ENCODE data around the gene DCHS1.

Gene DCHS1

DNA sequence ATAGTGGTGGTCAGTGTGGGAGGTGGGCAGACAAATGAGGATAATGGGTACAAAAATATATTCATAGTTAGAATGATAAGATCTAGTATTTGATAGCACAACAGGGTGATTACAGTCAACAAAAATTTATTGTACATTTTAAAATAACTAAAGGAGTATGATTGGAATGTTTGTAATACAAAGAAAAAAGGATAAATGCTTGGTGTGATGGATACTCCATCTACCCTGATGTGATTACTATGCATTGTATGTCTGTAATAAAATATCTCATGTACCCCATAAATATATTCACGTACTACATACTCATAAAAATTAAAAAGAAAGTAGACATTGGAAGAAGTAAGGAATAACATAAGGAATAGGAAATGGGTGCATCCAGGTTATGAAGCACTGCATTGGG lies 67.6 kb downstream of the DCHS1 start:
- DNase-seq (ENCODE audit: low read depth, low spot score): no peak

DNA sequence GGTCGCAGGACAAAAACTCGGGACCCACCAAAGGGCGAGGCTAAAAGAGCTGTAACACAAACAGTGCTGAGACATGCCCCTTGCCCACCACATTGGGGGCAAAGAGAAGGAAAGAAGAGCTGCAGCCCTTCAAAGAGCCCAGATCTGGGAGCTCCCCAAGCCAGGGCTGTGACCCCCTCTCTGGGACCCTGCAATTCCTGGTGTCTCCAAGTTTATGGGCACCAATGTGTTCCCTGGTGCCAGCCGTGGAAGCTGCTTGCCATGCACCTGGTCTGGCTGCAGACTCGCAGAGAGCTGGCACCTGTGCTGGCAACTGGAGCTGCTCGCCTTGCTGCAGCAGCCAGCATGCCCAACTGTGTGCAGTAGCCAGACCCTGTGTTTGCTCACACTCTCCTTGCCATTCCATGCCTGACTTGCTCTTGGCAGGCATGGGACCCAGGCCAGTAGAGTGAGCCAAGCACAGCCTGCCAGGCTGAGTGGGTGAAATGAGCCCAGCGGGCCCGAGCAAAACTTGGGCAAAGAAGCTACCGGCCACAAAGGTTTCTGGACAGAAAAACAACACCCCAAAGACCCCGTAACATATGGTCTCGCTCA lies 68.2 kb downstream of the DCHS1 start:
- no peak for DNase-seq (ENCODE audit: low read depth, low spot score)

DNA sequence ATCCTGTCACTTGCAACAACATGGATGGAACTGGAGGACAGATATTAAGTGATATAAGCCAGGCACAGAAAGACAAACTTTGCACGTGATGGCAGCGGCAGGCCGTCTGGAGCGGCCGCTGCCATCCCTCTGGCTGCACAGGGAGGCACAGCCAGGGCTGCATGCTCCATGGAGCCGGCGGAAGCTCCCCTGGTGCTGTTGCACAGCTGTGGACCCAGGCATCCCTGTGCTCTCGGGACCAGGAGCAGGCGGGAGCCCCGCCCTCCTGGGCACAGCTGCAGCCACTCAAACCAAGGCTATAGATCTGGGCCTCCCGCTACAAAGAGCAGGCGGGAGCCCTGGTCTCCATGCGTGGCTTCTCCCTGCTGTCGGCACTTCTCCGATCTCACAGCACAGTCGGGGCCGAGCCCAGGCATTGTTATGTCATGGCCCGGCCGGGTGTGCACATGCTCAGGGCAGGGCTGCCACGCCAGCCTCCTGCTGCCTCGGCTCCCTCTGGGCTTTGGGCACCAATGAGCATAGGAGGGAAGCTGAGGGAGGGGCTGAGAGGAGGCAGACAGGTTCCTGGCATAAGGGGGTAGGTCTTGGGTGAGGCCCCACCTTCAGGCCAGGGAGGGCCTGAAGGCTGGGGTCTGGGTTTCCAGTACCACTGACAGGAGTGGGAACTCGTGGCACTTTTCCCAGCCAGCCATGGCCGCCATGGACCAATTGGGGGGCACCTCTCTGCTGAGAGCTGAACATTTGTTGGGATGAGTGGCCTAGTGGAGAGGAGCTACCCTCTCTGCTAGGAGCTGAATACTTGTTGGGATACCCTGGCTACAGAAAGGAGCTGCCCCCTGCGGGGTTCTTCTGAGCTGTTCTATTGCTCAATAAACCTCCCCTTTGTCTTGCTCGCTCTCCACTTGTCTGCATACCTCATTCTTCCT lies 68.9 kb downstream of the DCHS1 start:
- DNase-seq (ENCODE audit: low read depth, low spot score): no peak

DNA sequence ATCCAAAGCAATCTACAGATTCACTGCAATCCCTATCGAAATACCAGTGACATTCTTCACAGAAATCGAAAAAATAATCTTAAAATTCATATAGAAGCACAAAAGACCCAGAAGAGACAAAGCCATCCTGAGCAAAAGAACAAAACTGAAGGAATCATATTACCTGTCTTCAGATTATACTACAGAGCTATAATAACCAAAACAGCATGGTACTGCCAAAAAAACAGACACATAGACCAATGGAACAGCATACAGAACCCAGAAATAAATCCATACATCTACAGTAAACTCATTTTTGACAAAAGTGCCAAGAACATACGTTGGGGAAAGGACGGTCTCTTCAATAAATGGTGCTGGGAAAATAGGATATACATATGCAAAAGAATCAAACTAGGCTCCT lies 71.1 kb downstream of the DCHS1 start:
- DNase-seq (ENCODE audit: low read depth, low spot score): no peak

DNA sequence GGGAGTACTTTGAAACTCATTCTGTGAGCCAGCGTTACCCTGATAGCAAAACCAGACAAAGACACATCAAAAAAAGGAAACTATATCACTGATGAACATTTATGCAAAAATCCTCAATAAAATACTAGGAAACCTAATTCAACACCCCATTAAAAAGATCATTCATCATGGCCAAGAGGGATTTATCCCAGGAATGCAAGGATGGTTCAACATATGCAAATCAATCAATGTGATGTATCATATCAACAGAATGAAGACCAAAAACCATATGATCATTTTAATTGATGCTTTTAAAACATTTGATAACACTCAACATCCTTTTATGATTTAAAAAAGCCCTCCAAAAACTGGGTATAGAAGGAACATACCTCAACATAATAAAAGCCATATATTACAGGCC lies 72.0 kb downstream of the DCHS1 start:
- no peak for DNase-seq (ENCODE audit: low read depth, low spot score)

DNA sequence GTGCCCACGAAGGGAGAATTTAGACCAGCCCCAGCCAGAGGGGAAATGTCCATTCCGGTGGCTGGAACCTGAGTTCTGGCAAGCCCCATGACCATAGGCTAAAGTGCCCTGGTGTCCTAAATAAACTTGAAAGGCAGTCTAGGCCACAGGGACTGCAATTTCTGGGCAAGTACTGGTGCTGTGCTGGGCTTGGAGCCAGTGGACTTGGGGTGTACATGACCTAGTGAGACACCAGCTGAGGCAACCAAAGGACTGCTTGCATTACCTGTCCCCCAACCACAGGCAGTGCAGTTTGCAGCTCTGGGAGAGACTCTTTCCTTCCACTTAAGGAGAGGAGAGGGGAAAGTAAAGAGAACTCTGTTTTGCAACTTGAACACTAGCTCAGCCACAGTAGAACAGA lies 75.9 kb downstream of the DCHS1 start:
- DNase-seq (ENCODE audit: low read depth, low spot score): no peak

DNA sequence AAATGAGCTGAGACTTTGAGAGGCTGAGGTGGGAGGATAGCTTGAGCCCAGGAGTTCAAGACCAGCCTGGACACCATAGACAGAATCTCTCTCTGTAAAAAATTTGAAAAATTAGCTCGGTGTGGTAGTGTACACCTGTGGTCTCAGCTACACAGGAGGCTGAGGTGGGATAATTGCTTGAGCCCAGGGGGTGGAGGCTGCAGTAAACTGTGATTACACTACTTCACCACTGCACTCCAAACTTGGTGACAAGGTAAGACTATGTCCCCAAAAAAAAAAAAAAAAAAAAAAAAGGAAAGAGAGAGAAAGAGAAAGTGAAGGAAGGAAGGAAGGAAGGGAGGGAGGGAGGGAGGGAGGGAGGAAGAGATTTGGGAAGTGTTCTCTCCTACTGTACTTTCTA lies 77.5 kb downstream of the DCHS1 start:
- no peak for DNase-seq (ENCODE audit: low read depth, low spot score)

DNA sequence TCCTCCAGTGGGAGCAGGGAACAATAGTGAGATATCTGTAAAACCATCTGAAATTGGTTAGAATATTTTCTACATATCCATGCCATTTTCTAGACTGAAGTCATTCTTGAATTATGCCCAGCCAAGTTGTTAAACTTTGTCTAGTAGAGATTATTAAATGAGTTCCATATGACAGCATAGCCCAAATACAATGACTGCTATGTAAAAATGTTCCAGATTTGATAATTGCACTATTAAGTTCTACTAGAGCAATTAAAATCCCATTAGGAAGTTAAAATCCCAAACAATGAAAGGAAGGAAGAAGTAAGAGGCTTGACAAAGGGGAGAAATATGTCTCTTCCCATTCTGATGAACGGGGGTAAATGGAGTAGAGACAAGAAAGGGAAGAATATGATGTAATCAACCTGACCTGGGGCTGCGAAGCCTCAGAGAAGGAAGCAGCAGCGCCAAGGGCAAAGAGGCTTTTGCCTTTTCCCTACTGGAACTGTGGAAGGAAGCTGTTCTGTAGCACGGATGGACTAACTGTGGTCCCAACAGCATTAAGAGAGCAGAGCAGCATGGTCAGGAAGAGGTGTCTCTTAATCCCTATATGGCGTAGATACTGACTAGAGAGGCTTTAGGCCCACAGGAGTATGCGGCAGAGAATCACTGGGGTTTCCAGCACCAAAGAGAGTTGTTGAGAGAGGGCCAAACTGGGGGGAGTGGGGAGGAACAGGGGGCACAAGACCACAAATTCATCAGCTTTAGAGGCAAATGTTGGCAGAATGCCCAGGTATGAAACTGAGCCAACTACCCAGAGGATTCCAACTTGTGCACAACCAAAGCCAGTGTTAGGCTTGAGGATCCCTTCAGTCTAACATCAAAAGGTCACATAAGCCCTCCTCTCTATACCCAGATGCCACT lies 78.9 kb downstream of the DCHS1 start:
- no peak for DNase-seq (ENCODE audit: low read depth, low spot score)

DNA sequence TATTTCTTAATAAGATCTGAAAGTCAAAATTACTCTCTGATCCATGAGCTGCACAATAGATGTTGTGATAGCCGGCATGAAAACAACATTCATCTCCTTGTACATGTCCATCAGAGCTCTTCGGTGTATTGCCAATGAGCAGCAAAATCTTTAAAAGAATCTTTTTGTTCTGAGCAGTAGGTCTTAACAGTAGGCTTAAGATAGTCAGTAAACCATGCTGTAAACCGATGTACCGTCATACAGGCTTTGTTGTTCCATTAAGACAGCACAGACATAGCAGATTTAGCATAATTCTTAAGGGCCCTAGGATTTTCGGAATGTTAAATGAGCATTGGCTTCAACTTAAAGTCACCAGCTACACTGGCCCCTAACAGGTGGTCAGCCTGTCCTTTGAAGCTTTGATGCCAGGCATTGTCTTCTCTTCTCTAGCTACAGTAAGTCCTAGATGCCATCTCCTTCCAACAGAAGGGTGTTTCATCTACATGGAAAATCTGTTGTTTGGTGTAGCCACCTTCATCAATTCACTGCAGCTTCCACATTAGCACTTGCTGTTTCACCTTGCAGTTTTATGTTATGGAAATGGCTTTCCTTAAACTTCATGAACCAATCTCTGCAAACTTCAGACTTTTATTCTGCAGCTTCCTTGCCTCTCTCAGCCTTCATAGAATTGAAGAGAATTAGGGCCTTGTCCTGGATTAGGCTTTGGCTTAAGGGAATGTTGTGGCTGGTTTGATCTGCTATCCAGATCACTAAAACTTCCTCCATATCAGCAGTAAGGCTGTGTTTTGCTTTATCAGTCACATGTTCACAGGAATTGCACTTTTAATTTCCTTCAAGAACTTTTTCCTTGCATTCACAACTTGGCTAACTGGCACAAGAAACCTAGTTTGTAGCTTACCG lies 80.5 kb downstream of the DCHS1 start:
- no peak for DNase-seq (ENCODE audit: low read depth, low spot score)

DNA sequence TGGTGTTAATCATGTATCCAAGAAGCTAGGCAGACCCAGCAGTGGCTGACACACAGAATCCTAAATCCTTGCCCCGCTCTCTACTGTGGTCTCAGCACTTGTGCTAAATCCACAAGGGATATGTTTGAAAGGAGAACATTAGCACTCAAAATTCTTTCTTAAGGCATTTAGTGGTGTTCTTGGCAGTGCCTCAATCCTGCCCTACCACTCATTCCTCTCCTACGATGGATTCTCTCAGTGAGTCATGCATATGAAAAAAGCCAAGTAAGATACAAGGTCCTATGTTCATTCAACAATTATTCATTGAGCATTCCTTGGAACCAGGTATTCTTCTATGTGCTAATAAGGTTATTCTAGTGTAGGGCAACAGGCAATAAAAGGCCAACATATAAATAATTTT lies 83.4 kb downstream of the DCHS1 start:
- DNase-seq (ENCODE audit: low read depth, low spot score): no peak

DNA sequence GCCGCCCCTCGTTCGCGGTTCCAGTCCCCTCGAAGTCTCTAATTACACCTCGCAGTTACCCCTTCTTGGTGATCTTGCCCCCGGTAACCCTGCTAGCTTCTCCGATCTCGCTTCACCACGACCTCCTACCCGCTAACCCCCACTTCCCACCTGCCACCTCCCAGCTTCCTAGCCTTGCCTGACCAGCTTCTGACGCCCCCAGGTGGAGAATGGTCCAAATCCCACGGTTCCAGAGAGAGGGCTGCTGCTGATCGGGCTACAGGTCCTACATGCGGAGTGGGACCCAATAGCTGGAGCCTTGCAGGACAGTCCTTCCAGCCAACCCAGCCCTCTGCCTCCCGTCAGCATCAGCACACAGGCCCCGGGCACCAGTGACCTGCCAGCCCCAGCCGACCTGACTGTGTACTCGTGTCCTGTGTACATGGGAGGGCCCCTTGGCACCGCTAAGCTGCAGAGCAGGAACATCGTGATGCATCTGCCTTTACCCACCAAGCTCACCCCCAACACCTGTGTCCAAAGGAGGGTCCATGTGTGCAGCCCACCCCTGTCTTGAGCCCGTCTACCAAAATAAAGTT lies 84.1 kb downstream of the DCHS1 start:
- no peak for DNase-seq (ENCODE audit: low read depth, low spot score)
